ENCODE results near the gene ANKS3.

- TF ChIP-seq CTCF (conservative IDR thresholded peaks at IDR 0.05; ENCODE audit: low read length) (no peak), EZH2phosphoT487 (IDR thresholded peaks at IDR 0.05; ENCODE audit: borderline replicate concordance, low read depth, low read length) (no peak)
Observed at GRCh38 chr16:4680673-4681470, 53.2 kb downstream of the ANKS3 start.
